Ecto neural progenitor cell (in vitro differentiated cells): ENCODE data around the gene RHOT2.

Experiments
- DNase-seq: peaks from one replicate; pipeline ENCODE4 v3.0.0-alpha.2; 2018; ENCODE audit warnings: low spot score

Gene RHOT2

DNA sequence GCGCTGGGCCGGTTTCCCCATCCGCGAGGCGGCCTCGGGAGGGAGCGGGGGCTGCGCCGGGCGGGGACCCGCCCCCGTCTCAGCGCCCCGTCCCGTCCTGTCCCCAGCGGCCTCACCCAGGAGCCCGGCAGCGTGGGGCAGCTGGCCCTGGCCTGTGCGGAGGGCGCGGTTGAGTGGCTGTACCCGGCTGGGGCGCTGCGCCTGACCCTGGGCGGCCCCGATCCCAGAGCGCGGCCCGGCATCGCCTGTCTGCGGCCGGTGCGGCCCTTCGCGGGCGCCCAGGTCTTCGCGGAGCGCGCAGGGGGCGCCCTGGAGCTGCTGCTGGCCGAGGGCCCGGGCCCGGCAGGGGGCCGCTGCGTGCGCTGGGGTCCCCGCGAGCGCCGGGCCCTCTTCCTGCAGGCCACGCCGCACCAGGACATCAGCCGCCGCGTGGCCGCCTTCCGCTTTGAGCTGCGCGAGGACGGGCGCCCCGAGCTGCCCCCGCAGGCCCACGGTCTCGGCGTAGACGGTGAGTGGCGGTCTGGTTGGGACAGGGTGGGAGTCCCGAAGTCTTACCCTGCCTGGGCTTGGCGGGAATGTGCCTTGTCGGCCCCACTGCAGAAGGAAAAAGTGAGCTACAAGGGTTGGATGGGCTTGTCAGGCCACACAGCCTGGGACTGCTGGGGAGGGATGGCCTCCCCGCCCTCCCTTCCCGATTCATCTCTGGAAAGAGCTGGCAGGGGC, 47.7 kb downstream of the RHOT2 start:
- no peak for DNase-seq

- peak; percentile 92 for DNase-seq
Observed at GRCh38 chr16:716200-716568, 48.3 kb downstream of the RHOT2 start.

- DNase-seq: no peak
Observed at GRCh38 chr16:716768-717325, 48.9 kb downstream of the RHOT2 start.

DNA sequence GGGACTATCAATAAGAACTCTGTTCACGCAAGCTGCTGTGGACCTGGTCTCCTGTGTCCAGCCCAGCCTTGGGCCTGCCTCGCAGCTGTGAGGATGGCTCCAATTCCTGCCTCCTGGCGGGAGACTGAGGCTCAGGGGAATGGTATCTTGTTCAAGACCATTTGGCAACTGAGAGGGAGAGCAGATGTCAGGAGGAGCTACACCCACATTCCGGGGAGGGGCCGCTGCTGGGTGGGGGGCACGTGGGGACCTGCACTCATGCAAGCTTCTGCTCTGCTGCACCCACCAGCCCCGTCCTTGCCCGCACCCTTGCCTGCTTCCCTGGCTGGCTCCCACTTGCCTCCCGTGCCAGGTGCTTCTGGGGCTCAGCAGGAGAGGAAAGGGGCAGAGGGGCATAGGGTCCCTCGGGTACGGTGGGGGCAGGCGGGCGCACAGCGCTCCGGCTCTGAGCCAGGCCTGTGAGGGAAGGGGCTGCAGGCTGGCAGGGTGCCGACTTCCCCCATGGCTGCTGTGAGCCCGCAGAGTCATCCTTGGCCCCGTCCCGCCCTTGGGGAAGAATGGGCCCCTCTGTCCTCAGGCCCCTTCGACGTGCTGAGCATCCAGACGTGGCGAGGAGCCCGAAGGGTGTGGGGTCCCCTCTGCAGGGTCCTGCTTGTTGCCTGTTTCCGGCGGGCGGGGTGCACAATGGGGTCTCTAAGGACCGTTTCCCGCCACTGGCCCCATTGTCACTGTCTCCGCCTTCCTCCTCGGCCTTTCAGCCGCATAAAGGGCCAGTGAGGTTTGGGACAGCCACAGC, 49.7 kb downstream of the RHOT2 start:
- DNase-seq: no peak

- no peak for DNase-seq
Observed at GRCh38 chr16:718389-718788, 50.5 kb downstream of the RHOT2 start.

- no peak for DNase-seq
Observed at GRCh38 chr16:718922-719321, 51.0 kb downstream of the RHOT2 start.

DNA sequence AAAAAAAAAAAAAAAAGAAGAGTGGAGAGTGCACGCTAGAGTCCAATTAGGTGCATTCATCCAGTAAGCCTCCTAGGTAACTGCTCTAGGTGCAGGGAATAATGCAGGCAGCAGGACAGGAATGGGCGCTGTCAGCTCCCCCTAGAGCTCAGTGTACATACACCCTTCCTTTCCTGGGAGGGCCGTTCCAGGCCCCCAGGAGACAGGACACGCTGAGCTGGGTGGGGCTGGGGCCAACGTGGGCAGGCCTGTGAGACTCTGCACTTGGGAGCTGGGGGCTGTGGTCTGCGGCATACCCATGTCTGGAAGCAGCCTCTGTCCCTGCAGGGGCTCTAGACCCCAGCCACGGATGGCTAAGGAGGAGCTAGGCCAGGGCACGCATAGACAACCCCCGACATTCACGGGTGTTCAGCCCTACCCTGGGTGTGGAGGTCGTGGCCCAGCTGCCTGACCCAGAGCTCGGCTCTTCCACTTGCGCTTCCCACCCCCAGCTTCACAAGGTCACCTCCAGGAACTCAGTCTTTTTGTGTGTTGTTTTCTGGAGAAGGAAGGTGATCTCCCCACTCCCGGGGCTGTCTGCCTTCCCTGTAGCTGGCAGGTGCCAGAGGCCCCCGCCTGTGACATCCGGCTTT, 52.0 kb downstream of the RHOT2 start:
- no peak for DNase-seq

DNA sequence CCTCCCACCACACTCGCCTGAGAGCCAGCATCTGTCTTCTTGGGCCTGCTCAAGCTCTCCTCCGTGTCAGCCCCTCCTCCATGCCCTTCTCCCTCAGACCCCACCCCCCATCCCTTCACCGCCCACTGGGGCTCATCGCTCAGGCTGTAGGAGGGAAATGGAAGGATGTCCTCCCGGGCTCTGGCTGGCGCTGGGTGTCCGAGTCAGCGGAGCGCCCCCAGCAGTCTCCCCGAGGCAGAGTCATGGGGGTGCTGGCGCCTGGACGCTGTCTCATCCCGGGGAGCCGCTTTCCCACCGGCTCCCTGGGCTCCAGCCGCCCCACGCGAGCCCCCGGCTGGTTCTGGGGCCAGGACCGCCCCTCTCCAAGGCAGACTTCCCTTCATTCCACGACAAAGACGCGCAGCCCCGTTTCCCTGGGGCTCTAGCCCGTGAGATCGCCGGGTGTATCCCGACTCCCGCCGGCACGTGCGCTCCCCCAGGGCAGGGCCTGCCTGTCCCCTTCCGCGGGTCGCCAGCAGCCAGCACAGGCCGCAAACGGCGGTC, 52.6 kb downstream of the RHOT2 start:
- peak; percentile 80 for DNase-seq

GRCh38 chr16:720990-721764, 53.2 kb downstream of the RHOT2 start, which contains the start of gene ANTKMT:
Gene ANTKMT (plus strand): TSS chr16:721146. CDS start chr16:721275, 129 bp downstream.
- DNase-seq: peak; percentile 93

- no peak for DNase-seq
Observed at GRCh38 chr16:721765-722540, 54.0 kb downstream of the RHOT2 start.

- DNase-seq: no peak
Observed at GRCh38 chr16:722835-723633, 55.1 kb downstream of the RHOT2 start.

DNA sequence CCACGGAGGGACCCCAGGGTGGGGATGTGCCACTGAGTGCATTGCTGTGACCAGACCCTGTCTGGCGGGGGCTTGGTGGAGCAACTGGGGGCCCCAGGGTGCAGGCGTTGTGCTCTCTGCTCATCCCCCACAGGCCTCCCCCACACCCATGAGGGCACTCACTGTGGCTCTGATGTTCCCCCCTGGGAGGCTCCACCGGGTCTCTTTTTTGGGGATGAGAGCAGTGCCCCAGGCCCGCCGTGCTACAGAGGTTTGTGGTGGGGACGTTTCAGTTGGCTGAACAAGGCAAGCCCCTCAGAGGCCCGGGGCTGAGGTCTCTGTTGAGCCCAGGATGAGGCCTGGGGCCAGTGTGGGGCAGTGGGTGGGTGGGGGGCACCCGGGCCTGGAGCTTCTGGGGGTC, 55.8 kb downstream of the RHOT2 start:
- no peak for DNase-seq
